OCI-LY1 (cell line): ENCODE results near the gene POC1A.
"Not testable (repeated sequence)": the region's sequence is repeated elsewhere in the genome, so short reads cannot be mapped to it uniquely, and the experiment has no call there.

Source experiments
- H2AFZ ChIP-seq: fragments of 200-600 bp; sonication (generic), shearing (Covaris generic); 2 replicates; pipeline ENCODE4 v1.6.0; 2014; ENCODE audit warnings: antibody characterized with exemption, mild to moderate bottlenecking, low read length
- H3F3A ChIP-seq: fragments of 200-600 bp; sonication (generic), shearing (Covaris generic); 2 replicates; pipeline ENCODE4 v1.6.0; 2014; ENCODE audit warnings: mild to moderate bottlenecking, antibody characterized with exemption, low read length, moderate library complexity; ENCODE audit not compliant: insufficient read depth
- H3K27ac ChIP-seq: fragments of 200-600 bp; sonication (generic); 2 replicates; pipeline ENCODE4 v1.5.1; 2014; ENCODE audit warnings: low read length, mixed run types, mild to moderate bottlenecking, low read depth; ENCODE audit not compliant: poor library complexity, severe bottlenecking
- H3K27me3 ChIP-seq: fragments of 200-600 bp; sonication (generic); 2 replicates; pipeline ENCODE4 v1.6.0; 2014; ENCODE audit warnings: antibody characterized with exemption, mild to moderate bottlenecking, low read length, moderate library complexity; ENCODE audit not compliant: insufficient read depth
- H3K36me3 ChIP-seq: fragments of 200-600 bp; sonication (generic); 2 replicates; pipeline ENCODE4 v1.6.1; 2014; ENCODE audit warnings: mild to moderate bottlenecking, antibody characterized with exemption, low read length, moderate library complexity, mixed read lengths; ENCODE audit not compliant: insufficient read depth
- H3K4me1 ChIP-seq: fragments of 200-600 bp; sonication (generic); 2 replicates; pipeline ENCODE4 v1.5.1; 2014; ENCODE audit warnings: mild to moderate bottlenecking, low read length, moderate library complexity; ENCODE audit not compliant: insufficient read depth, severe bottlenecking
- H3K4me2 ChIP-seq: fragments of 200-600 bp; sonication (generic), shearing (Covaris generic); 2 replicates; pipeline ENCODE4 v1.6.1; 2014; ENCODE audit warnings: low read length
- H3K4me3 ChIP-seq: fragments of 200-600 bp; sonication (generic); 2 replicates; pipeline ENCODE4 v1.5.1; 2014; ENCODE audit warnings: low read length, low read depth, mild to moderate bottlenecking, mixed read lengths; ENCODE audit not compliant: poor library complexity, severe bottlenecking
- H3K79me2 ChIP-seq: fragments of 200-600 bp; shearing (Covaris generic); 2 replicates; pipeline ENCODE4 v1.6.1; 2016; ENCODE audit warnings: mixed run types, low read length, mixed read lengths; ENCODE audit not compliant: insufficient read depth
- H3K9ac ChIP-seq: fragments of 200-600 bp; sonication (generic), shearing (Covaris generic); 2 replicates; pipeline ENCODE4 v1.6.1; 2014; ENCODE audit warnings: mild to moderate bottlenecking, low read length, mixed read lengths
- H3K9me2 ChIP-seq: fragments of 200-600 bp; sonication (generic), shearing (Covaris generic); 2 replicates; pipeline ENCODE4 v1.6.1; 2014; ENCODE audit warnings: low read depth, mild to moderate bottlenecking, low read length, mixed read lengths
- H3K9me3 ChIP-seq: fragments of 200-600 bp; shearing (Covaris generic); 2 replicates; pipeline ENCODE4 v1.6.1; 2014; ENCODE audit warnings: low read length, mixed read lengths
- H4K20me1 ChIP-seq: fragments of 200-600 bp; sonication (generic), shearing (Covaris generic); 2 replicates; pipeline ENCODE4 v1.6.0; 2016; ENCODE audit warnings: mild to moderate bottlenecking, low read length; ENCODE audit not compliant: insufficient read depth
- EZH2 ChIP-seq: fragments of 200-600 bp; sonication (generic), shearing (Covaris generic); IDR thresholded peaks from 2 replicates; pipeline ENCODE4 v1.8.0; 2017; ENCODE audit warnings: borderline replicate concordance, mixed run types, mild to moderate bottlenecking, antibody characterized with exemption, low read length, moderate library complexity, mixed read lengths
- TF ChIP-seq, protein P1 (sequence below): fragments of 200-600 bp; sonication (generic), shearing (Covaris generic); IDR thresholded peaks from 2 replicates; pipeline ENCODE4 v1.5.1; 2017; ENCODE audit warnings: mild to moderate bottlenecking, antibody characterized with exemption, low read length, moderate library complexity, mixed read lengths

Gene POC1A

DNA sequence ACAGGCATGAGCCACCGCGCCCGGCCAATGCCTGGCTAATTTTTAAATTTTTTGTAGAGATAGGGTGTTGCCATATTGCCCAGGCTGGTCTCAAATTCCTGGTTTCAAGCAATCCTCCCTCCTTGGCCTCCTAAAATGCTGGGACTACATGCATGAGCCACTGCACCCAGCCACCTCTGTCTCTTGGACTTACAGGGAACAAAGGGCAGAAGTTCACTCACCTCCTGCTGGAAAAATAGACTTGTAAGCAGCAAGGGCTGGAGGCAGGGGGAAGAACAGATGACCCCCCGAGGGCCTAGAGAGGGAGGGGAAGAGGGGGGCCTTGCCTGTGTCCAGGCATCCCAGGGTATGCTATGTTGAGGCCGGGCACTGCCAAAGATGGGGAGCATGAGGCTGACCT lies 120.0 kb downstream of the POC1A start:
- no peaks in the 10 kb centered on the region for H3K4me1 ChIP-seq
- H2AFZ ChIP-seq = no peak overlapping the region
- H3K9ac ChIP-seq = no peak overlapping the region
- no peaks in the 10 kb centered on the region for H4K20me1 ChIP-seq
- no peaks in the 10 kb centered on the region for H3K79me2 ChIP-seq
- H3K9me3 ChIP-seq = no peaks in the 10 kb centered on the region
- H3K9me2 ChIP-seq = no peaks in the 10 kb centered on the region
- no peak overlapping the region for H3K4me3 ChIP-seq
- H3F3A ChIP-seq = no peaks in the 10 kb centered on the region
- H3K27ac ChIP-seq = no peak overlapping the region
- H3K4me2 ChIP-seq = no peak overlapping the region
- TF ChIP-seq EZH2 = no peak
- TF ChIP-seq, protein P1, sequence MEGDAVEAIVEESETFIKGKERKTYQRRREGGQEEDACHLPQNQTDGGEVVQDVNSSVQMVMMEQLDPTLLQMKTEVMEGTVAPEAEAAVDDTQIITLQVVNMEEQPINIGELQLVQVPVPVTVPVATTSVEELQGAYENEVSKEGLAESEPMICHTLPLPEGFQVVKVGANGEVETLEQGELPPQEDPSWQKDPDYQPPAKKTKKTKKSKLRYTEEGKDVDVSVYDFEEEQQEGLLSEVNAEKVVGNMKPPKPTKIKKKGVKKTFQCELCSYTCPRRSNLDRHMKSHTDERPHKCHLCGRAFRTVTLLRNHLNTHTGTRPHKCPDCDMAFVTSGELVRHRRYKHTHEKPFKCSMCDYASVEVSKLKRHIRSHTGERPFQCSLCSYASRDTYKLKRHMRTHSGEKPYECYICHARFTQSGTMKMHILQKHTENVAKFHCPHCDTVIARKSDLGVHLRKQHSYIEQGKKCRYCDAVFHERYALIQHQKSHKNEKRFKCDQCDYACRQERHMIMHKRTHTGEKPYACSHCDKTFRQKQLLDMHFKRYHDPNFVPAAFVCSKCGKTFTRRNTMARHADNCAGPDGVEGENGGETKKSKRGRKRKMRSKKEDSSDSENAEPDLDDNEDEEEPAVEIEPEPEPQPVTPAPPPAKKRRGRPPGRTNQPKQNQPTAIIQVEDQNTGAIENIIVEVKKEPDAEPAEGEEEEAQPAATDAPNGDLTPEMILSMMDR = no peak
- no peaks in the 10 kb centered on the region for H3K36me3 ChIP-seq
- H3K27me3 ChIP-seq = peaks cover 20% of the 10 kb centered on the region; the same call in 1 of the 2 replicates

DNA sequence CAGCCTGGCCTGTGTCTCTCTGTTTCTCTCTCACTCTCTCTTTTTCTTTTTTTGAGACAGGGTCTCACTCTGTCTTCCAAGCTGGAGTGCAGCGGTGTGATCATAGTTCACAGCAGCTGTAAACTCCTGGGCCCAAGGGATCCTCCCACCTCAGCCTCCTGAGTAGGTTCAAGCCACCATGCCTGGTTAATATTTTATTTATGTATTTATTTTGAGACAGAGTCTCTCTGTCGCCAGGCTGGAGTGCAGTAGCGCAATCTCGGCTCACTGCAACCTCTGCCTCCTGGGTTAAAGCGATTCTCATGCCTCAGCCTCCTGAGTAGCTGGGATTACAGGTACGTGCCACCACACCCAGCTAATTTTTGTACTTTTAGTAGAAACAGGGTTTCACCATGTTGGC lies 120.5 kb downstream of the POC1A start:
- not testable (repeated sequence) for H3K9me3 ChIP-seq, H3K27ac ChIP-seq, H2AFZ ChIP-seq, H3K9me2 ChIP-seq, H3K4me1 ChIP-seq, H3K36me3 ChIP-seq, H3K4me2 ChIP-seq, H3K4me3 ChIP-seq, H3K79me2 ChIP-seq, H4K20me1 ChIP-seq, H3K9ac ChIP-seq, H3F3A ChIP-seq
- peaks cover 16% of the 10 kb centered on the region; the same call in 1 of the 2 replicates for H3K27me3 ChIP-seq

DNA sequence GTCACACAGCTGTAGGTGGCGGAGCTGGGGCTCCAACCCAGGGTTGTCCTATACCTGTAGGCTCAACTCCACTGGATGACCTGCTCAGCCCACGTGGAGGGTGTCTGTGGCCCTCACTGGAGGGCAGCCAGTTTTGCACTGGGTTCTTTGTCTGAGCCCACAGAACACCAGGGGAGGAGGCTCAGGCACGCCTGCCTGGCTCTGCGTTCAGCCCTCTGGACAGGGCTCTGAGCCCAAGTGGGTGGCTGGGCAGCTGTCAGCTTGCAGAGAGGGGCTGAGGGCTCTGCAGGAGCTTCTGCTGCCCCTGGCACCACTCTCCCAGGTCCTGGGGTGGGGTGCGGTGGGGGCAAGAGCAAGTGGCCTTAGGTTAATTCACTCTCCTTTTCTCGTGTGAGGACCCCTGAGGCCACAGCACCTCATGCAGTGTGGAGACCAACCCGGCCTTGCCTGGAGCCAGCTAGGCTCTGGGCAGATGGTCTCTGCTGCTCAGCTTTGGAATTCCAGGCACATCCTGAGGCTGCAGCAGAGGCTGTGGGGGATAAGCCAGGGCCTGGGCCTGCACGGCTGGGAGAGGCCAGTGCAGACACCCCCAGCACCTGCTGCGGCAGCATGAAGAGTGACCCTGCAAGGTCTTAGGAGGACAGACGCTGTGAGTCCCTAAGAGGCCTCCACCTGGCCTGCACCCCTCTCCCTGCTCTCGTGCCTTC lies 121.4 kb downstream of the POC1A start:
- Histone ChIP-seq H3K27ac (no peak overlapping the region), H2AFZ (no peak overlapping the region), H3K4me1 (no peaks in the 10 kb centered on the region), H3F3A (no peaks in the 10 kb centered on the region), H4K20me1 (no peaks in the 10 kb centered on the region), H3K9me3 (no peaks in the 10 kb centered on the region), H3K36me3 (no peaks in the 10 kb centered on the region), H3K4me2 (no peak overlapping the region), H3K79me2 (no peaks in the 10 kb centered on the region), H3K27me3 (peaks cover 14% of the 10 kb centered on the region; the same call in 1 of the 2 replicates), H3K9me2 (no peaks in the 10 kb centered on the region), H3K4me3 (no peak overlapping the region), H3K9ac (no peak overlapping the region)
- no peak for TF ChIP-seq EZH2
- TF ChIP-seq, protein P1 = no peak

DNA sequence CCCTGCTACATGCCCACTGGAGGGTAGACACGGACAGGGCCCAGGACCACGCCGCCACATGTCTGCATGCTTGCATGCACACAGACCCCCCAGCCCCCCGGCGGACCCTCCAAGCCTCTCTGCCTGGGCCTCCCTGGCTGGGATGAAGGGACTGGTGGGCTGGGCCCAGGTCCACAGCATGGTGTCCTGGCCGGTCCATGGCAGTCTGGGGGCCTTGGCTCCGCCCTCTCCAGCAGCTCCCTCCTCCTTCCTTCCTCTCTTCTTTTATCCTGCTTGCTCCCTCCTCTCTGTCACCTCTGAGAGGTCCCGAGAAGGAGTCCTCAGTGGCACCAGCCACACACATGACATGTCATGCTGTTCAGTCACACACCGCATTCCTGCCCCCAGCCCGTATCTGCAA lies 122.3 kb downstream of the POC1A start:
- Histone ChIP-seq H3F3A (no peaks in the 10 kb centered on the region), H3K79me2 (no peaks in the 10 kb centered on the region), H3K27me3 (peaks cover 10% of the 10 kb centered on the region; the same call in 1 of the 2 replicates), H3K4me3 (no peak overlapping the region), H3K27ac (no peak overlapping the region), H3K4me2 (no peak overlapping the region), H4K20me1 (no peaks in the 10 kb centered on the region), H3K36me3 (no peaks in the 10 kb centered on the region), H3K9ac (no peak overlapping the region), H3K4me1 (no peaks in the 10 kb centered on the region), H2AFZ (no peak overlapping the region), H3K9me2 (no peaks in the 10 kb centered on the region), H3K9me3 (no peaks in the 10 kb centered on the region)
- TF ChIP-seq, protein P1 = no peak
- no peak for TF ChIP-seq EZH2
